ENCODE measurements around the gene TBC1D1. TPM values are rescaled to one million over a fixed set of nuclear protein-coding genes. Genes with fewer than 3 reads are reported as not detected.

TBC1D1 gene
- total and polyA plus RNA-seq, 2 of the 8 experiments (the other 6 are each of a cell fraction or from before 2014, with no cell fraction given): 96.9 to 162 TPM

DNA sequence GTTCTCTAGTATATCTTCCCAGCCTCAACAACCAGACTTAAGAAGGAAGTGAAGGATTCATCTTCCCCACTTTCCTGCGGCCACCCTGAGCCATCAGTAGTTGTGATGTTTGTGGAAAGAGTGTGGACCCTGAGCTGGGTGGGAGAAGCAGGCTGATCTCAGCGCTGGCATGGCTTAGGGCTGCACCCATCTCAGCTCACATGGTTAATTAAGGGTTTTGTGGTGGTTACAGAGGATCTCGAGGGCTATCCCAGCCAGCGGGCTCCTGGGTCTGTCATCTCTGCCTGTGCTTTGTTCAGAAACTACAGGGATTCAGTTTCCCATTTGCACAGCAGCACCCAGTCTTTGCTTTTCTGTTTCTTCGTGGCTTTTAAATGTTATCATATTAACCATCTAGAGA, 232.7 kb downstream of the TBC1D1 start:
- Histone ChIP-seq H3K23ac (ENCODE audit: insufficient read length) (no peak overlapping the region), H3K56ac (replicated peaks; ENCODE audit: insufficient read length, low read depth, low read length) (no peak overlapping the region), H2BK20ac (ENCODE audit: low read length) (no peak overlapping the region), H4K8ac (ENCODE audit: extremely low read depth, insufficient read depth, low read length) (no peak overlapping the region), H2BK120ac (replicated peaks; ENCODE audit: low read depth, low read length) (no peak overlapping the region), H3K4me2 (ENCODE audit: insufficient read depth in 1 of 2, low read depth in 2 of 2, low read length in 2 of 2) (no peak overlapping the region), H4K5ac (ENCODE audit: insufficient read length, low read depth, low read length) (no peak overlapping the region), H3K27me3 (replicated peaks in 1 of 4; ENCODE audit: control insufficient read depth in 3 of 4, extremely low read depth in 1 of 4, insufficient read depth in 3 of 4, low read length in 3 of 4) (peaks cover 1 to 17% (median 15%) of the 10 kb centered on the region in 4 experiments), H3K36me3 (ENCODE audit: control insufficient read depth in 2 of 4, insufficient read depth in 4 of 4, low read length in 3 of 4) (peaks cover 0 to 25% (median 7%) of the 10 kb centered on the region in 4 experiments; a peak in 6 of 8 replicates), H3K9me3 (ENCODE audit: insufficient read depth in 2 of 2, low read depth in 1 of 2, low read length in 1 of 2) (no peaks in the 10 kb centered on the region), H3K79me2 (ENCODE audit: control insufficient read depth in 1 of 2, insufficient read depth in 2 of 2, low read length in 2 of 2) (no peaks in the 10 kb centered on the region), H2AK5ac (ENCODE audit: low read depth, low read length) (no peak overlapping the region), H2AFZ (ENCODE audit: low read length) (no peak overlapping the region), H3K4me3 (ENCODE audit: extremely low read depth in 1 of 4, insufficient read depth in 2 of 4, low read depth in 3 of 4, low read length in 4 of 4) (no peak overlapping the region), H3K27ac (ENCODE audit: low read depth, low read length) (no peak overlapping the region), H3K23me2 (ENCODE audit: low read depth, low read length) (no peaks in the 10 kb centered on the region), H3K4me1 (replicated peaks in 1 of 4; ENCODE audit: control insufficient read depth in 3 of 4, insufficient read depth in 4 of 4, low read length in 3 of 4) (peaks cover under 1 to 12% (median 4%) of the 10 kb centered on the region in 4 experiments; a peak in 4 of 7 replicates), H2BK15ac (ENCODE audit: low read length) (no peak overlapping the region), H4K20me1 (replicated peaks in 1 of 2; ENCODE audit: control insufficient read depth in 1 of 2, insufficient read depth in 2 of 2, low read length in 2 of 2) (peaks cover 0 to 4% of the 10 kb centered on the region in 2 experiments), H3K79me1 (ENCODE audit: low read depth, low read length) (no peaks in the 10 kb centered on the region), H3K9ac (replicated peaks in 1 of 4; ENCODE audit: extremely low read depth in 1 of 4, low read depth in 3 of 4, low read length in 3 of 4) (no peak overlapping the region), H3K14ac (ENCODE audit: insufficient read length) (no peak overlapping the region), H2BK5ac (ENCODE audit: low read depth, low read length) (no peak overlapping the region), H4K91ac (replicated peaks; ENCODE audit: insufficient read length, low read length) (no peak overlapping the region), H3K18ac (ENCODE audit: extremely low read depth, low read length) (no peak overlapping the region), H2BK12ac (ENCODE audit: low read depth, low read length) (no peak overlapping the region), H3K4ac (replicated peaks; ENCODE audit: insufficient read length, low read depth, low read length) (no peak overlapping the region)
- TF ChIP-seq ATF3 (IDR thresholded peaks at IDR 0.05; ENCODE audit: insufficient read depth, low read depth, low read length) (no peak), SIRT6 (IDR thresholded peaks at IDR 0.05; ENCODE audit: low read length) (no peak), GTF2F1 (IDR thresholded peaks at IDR 0.05; ENCODE audit: borderline replicate concordance, low read depth, low read length) (no peak), E2F6 (IDR thresholded peaks at IDR 0.05) (no peak), SP1 (IDR thresholded peaks at IDR 0.05; ENCODE audit: low read depth, low read length) (no peak), MAFK (IDR thresholded peaks at IDR 0.05; ENCODE audit: low read depth, low read length) (no peak), POLR2A (IDR thresholded peaks at IDR 0.05; ENCODE audit: control extremely low read depth in 1 of 2, low read depth in 2 of 2, low read length in 2 of 2) (no peak), SAP30 (IDR thresholded peaks at IDR 0.05; ENCODE audit: insufficient read depth, insufficient replicate concordance, low read length) (no peak), TAF1 (IDR thresholded peaks at IDR 0.05; ENCODE audit: low read depth, low read length) (no peak)
- ChIA-PET POLR2A (ENCODE audit: partially characterized antibody) (no interaction called here), CTCF (ENCODE audit: partially characterized antibody) (interaction anchor here (0.9 to 1.8 kb wide), 5 partner anchors 10 to 76 kb away, joined by 3 to 7 read pairs (median 3); no protein-coding TSS in a partner anchor)
- no peak for DNase-seq (ENCODE audit: low read depth in 1 of 2, low spot score in 2 of 2)
- FAIRE-seq: no peak
- WGBS, 2 experiments (ENCODE audit: extremely low coverage in 1 of 2, insufficient coverage in 1 of 2, insufficient read length in 1 of 2, insufficient replicate concordance in 2 of 2, low coverage in 1 of 2, low lambda C conversion rate in 2 of 2, missing lambda C conversion rate in 1 of 2): 89% methylated on average over 5 of the region's 5 CpGs; no CpG with 5 or more reads in 1 of the 2 experiments
